Heart right ventricle (tissue), 16 donors: ENCODE results near the gene FKBP4. TPM values are rescaled to one million over a fixed set of nuclear protein-coding genes. Genes with fewer than 3 reads are reported as not detected.

ENCODE experiments used
- ATAC-seq, 8 donors: fragments of 200-7000 bp; cut with Tn5 transposase; one replicate each; pipeline ENCODE4 v1.9.1; 2020; ENCODE audit warnings: mild to moderate bottlenecking in 8 of 8, moderate library complexity in 8 of 8, moderate number of reproducible peaks in 1 of 8
- DNase-seq, 2 donors: peaks; one replicate each; pipeline ENCODE4 v3.0.0-alpha.2; 2020
- H3K27ac ChIP-seq, 10 donors: fragments of 200-600 bp; sonication (generic) in 2 of 10; one replicate each; pipeline versions ENCODE4 v1.5.0 to v1.8.0; 2020 to 2022; ENCODE audit warnings: mild to moderate bottlenecking in 3 of 10
- H3K27me3 ChIP-seq, 7 donors: fragments of 200-600 bp; one replicate each; pipeline ENCODE4 v1.8.0; 2021 to 2022; ENCODE audit warnings: mild to moderate bottlenecking in 2 of 7
- H3K36me3 ChIP-seq, 9 donors: fragments of 200-600 bp; sonication (generic) in 1 of 9; one replicate each; pipeline versions ENCODE4 v1.5.0 to v1.8.0; 2020 to 2022; ENCODE audit warnings: mild to moderate bottlenecking in 2 of 9
- H3K4me1 ChIP-seq, 9 donors: fragments of 200-600 bp; sonication (generic) in 1 of 9; one replicate each; pipeline versions ENCODE4 v1.5.0 to v1.8.0; 2020 to 2022; ENCODE audit warnings: mild to moderate bottlenecking in 4 of 9
- H3K4me3 ChIP-seq, 10 donors: fragments of 200-600 bp; sonication (generic) in 2 of 10; one replicate each; pipeline versions ENCODE4 v1.5.0 to v1.8.0; 2020 to 2022; ENCODE audit warnings: mild to moderate bottlenecking in 7 of 10, moderate library complexity in 2 of 10
- H3K9me3 ChIP-seq, 11 donors: fragments of 200-600 bp in 10 of 11; sonication (generic) in 2 of 11; one replicate each; pipeline versions ENCODE4 v1.5.0 to v1.8.0; 2013 to 2022; ENCODE audit warnings: mild to moderate bottlenecking in 2 of 11, control low read depth in 1 of 11, moderate library complexity in 1 of 11
- CTCF ChIP-seq, 9 donors: fragments of 200-600 bp; sonication (generic) in 2 of 9; IDR thresholded peaks; one replicate each; pipeline versions ENCODE4 v1.5.0 to v1.8.0; 2021 to 2022; ENCODE audit warnings: antibody characterized with exemption in 9 of 9, mild to moderate bottlenecking in 5 of 9, moderate library complexity in 1 of 9
- WGBS, 2 donors: extraction: QIAGEN DNeasy Blood & Tissue Kit; methylation state at CpG; one replicate each; pipeline ENCODE4 v1.1.7; 2013; ENCODE audit warnings: inconsistent platforms in 1 of 2; 5-methylcytosine and 5-hydroxymethylcytosine counted together
- intact Hi-C, 10 donors: fragments of 100-400 bp; cut with DNase I; formaldehyde crosslinking; loops; one replicate each; pipeline versions ENCODE4 v1.11.1 to v1.14.2; 2022
- polyA plus RNA-seq, 2 donors: library from polyadenylated mRNA; stranded (reverse); fragments of 200-250 nt; gene quantifications; one replicate each; pipeline ENCODE4 v1.2.3, GENCODE V29; 2013
- total RNA-seq, 10 donors: library from RNA; stranded (reverse); fragmentation: NEBNext Ultra II Directional in 3 of 10; extraction: Animal tissue kit (Norgen Biotek cat#: 25700) in 3 of 10; gene quantifications; one replicate each; pipeline versions ENCODE4 v1.2.1 to v1.2.4, GENCODE V29; 2021 to 2023
- donor health status: Arrhythmogenic right ventricular cardiomyopathy.
- donor health status: ischemic (EF 13 %, LVEDD 7.1; RV severe dilation, severe dysfunction).
- donor health status: healthy with polysubstance abuse.
- donor health status: DM: no; HTN: yes; CAD: no.
- donor health status: DM: no; HTN: no; CAD: no.
- donor health status: ischemic (EF 25% LVEDD 6.9; RV normal size, moderate dysfunction).
- donor health status: ischemic (EF 25% LVEDD 5.7; RV mildly dilated, moderate dysfunction).
- donor health status: healthy.
- donor health status: DM: yes; HTN: yes; CAD: no.
- donor health status: Ischemic cardiomyopathy.
- donor health status: ischemic (EF 35%, LVEDD 5.7; RV mildly dilated, moderate dysfunction).
- donor health status: nonischemic (EF 11% LVEDD 7.7; RV severe dilation, severe dysfunction).
- donor health status: DM: yes; HTN: yes; CAD: no.
- donor health status: PGD.
- donor health status: ischemic (EF 29% LVEDD 5.4; RV normal size, mild dysfunction).
- donor health status: nonischemic (EF 23%, LVEDD 6.1; RV moderate dilation, normal function).

FKBP4 gene
- total and polyA plus RNA-seq, 12 donors, result 18.7 to 65.8 (median 49.1) TPM

- 76 to 82% methylated on average over 4 of the region's 4 CpGs for WGBS, 2 donors
- DNase-seq, result no peak
- no peak for ATAC-seq
- Histone ChIP-seq H3K9me3 (no peaks in the 10 kb centered on the region), H3K27ac (no peak overlapping the region), H3K27me3 (no peaks in the 10 kb centered on the region), H3K36me3 (peaks cover 0 to 100% (median 71%) of the 10 kb centered on the region in 9 donors), H3K4me3 (no peak overlapping the region), H3K4me1 (no peaks in the 10 kb centered on the region)
- no peak for TF ChIP-seq CTCF (IDR thresholded peaks at IDR 0.05)
- intact Hi-C loops, result no loop called here
Measured at GRCh38 chr12:2825132-2825531, 30.4 kb downstream of the FKBP4 start.

DNA sequence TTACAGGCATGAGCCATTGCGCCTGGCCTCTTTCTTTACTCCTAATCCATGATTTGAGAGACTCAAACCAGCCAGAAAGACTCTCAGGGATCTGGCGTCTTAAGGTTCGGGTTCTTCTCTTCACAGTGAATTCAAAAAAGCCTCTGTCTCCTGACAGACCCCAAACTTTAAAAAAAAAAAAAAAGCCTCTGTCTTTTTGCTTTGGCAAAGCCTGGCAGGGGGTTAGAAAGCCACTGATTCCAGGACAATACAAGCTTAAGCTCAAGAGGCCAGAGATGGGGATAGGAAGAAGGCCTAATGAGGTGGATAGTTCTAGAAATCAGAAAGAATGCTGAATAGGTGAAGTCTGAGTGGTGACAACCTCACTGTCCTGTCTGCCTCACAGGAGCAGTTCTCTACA lies 31.3 kb downstream of the FKBP4 start:
- H3K27ac ChIP-seq, result no peak overlapping the region
- H3K27me3 ChIP-seq, result no peaks in the 10 kb centered on the region
- no peak for DNase-seq
- peaks cover 0 to 100% (median 62%) of the 10 kb centered on the region in 9 donors for H3K36me3 ChIP-seq
- intact Hi-C loops, result no loop called here
- 97% methylated on average over 3 of the region's 3 CpGs for WGBS, 2 donors
- H3K4me3 ChIP-seq, result no peak overlapping the region
- no peaks in the 10 kb centered on the region for H3K9me3 ChIP-seq
- H3K4me1 ChIP-seq, result no peaks in the 10 kb centered on the region
- ATAC-seq, result no peak
- TF ChIP-seq CTCF (IDR thresholded peaks at IDR 0.05), result no peak

DNA sequence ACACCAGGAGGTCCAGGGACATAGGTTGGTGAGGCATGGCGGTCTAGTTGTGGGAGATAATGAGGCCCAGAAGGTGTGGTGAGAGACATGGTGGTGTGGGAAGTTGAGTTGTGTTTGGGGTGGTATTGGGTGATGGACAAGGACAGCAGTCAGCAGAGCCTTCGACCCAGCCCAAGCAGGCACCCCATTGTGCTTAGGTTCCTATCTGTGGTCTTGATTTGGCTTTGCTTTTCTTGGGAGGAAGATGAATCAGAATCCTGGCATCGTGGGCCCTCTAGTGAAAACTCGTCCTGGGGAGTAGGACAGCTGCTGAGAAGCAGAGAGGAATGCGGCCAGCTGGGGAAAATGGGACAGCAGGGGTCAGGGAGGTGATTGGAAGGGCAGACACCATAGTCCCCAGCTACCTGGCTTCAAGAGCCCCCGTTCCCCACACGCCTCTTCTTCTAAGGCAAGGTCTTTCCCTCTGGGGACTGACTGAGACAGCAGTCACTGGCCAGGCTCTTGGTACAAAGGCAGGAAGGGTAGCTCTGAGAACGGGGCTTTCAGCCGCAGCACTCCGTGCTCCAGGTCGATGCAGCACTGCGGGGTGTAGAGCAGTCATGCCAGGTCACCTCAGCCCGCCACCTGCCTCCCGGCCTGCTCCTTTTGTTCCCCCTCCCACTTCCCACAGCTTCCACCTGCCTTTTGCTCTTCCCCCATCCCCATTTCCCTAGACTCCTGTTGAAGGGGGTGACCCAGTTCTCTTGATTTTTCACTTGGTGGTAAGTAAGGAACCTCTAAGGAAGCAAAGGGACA lies 32.1 kb downstream of the FKBP4 start:
- TF ChIP-seq CTCF (IDR thresholded peaks at IDR 0.05), result no peak
- ATAC-seq (no peak), DNase-seq (no peak)
- no peaks in the 10 kb centered on the region for H3K9me3 ChIP-seq
- H3K4me1 ChIP-seq, result no peaks in the 10 kb centered on the region
- intact Hi-C loops, result no loop called here
- no peak overlapping the region for H3K4me3 ChIP-seq
- H3K36me3 ChIP-seq, result peaks cover 0 to 99% (median 60%) of the 10 kb centered on the region in 9 donors
- no peak overlapping the region for H3K27ac ChIP-seq
- H3K27me3 ChIP-seq, result no peaks in the 10 kb centered on the region
- WGBS, 2 donors, result 87 to 88% methylated on average over 14 of the region's 14 CpGs

- 92 to 95% methylated on average over 6 of the region's 6 CpGs for WGBS, 2 donors
- Histone ChIP-seq H3K9me3 (no peaks in the 10 kb centered on the region), H3K27ac (no peak overlapping the region), H3K27me3 (no peaks in the 10 kb centered on the region), H3K4me3 (no peak overlapping the region), H3K36me3 (peaks cover 0 to 83% (median 36%) of the 10 kb centered on the region in 9 donors), H3K4me1 (peaks cover 0 to 14% (median 3%) of the 10 kb centered on the region in 9 donors)
- ATAC-seq, result no peak
- no peak for TF ChIP-seq CTCF (IDR thresholded peaks at IDR 0.05)
- intact Hi-C loops, result no loop called here
- DNase-seq, result no peak
Measured at GRCh38 chr12:2829275-2829674, 34.5 kb downstream of the FKBP4 start.
